ENCODE results near the gene SERINC3. TPM values are rescaled to one million over a fixed set of nuclear protein-coding genes. Genes with fewer than 3 reads are reported as not detected.

The SERINC3 gene
- total RNA-seq, 1 donor from 2014 or later, result 82.4 TPM

DNA sequence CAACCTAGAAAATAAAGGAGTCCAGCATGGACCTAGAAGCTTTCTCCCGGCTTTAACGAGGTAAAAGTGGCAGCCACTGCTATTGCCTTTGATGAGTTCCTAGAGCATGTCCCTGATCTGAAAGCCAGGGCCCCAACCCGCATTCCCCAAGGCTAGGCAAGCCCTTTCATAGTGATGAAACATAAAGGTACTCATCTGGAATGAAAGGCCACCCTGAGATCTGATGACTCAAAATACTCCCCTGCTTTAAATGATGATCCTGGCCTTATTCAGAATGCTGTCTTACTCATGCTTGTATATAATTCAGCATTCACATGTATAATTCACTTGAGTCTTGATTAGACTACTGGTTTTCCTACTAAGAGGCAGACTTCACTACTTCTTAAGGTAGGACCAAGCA is 24.9 kb downstream of the SERINC3 start:
- TF ChIP-seq, protein P1, sequence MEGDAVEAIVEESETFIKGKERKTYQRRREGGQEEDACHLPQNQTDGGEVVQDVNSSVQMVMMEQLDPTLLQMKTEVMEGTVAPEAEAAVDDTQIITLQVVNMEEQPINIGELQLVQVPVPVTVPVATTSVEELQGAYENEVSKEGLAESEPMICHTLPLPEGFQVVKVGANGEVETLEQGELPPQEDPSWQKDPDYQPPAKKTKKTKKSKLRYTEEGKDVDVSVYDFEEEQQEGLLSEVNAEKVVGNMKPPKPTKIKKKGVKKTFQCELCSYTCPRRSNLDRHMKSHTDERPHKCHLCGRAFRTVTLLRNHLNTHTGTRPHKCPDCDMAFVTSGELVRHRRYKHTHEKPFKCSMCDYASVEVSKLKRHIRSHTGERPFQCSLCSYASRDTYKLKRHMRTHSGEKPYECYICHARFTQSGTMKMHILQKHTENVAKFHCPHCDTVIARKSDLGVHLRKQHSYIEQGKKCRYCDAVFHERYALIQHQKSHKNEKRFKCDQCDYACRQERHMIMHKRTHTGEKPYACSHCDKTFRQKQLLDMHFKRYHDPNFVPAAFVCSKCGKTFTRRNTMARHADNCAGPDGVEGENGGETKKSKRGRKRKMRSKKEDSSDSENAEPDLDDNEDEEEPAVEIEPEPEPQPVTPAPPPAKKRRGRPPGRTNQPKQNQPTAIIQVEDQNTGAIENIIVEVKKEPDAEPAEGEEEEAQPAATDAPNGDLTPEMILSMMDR (IDR thresholded peaks at IDR 0.05; ENCODE audit: insufficient read depth, low read length, severe bottlenecking), result no peak
- Histone ChIP-seq H3K27me3 (ENCODE audit: control insufficient read depth, insufficient read depth, low read length) (no peaks in the 10 kb centered on the region), H3K4me3 (ENCODE audit: low read depth, low read length) (no peak overlapping the region), H3K36me3 (ENCODE audit: control insufficient read depth, insufficient read depth, low read length) (peaks cover 16% of the 10 kb centered on the region)
- peak; percentile 98 for DNase-seq (ENCODE audit: low read depth)
- FAIRE-seq, result peak; percentile 82

DNA sequence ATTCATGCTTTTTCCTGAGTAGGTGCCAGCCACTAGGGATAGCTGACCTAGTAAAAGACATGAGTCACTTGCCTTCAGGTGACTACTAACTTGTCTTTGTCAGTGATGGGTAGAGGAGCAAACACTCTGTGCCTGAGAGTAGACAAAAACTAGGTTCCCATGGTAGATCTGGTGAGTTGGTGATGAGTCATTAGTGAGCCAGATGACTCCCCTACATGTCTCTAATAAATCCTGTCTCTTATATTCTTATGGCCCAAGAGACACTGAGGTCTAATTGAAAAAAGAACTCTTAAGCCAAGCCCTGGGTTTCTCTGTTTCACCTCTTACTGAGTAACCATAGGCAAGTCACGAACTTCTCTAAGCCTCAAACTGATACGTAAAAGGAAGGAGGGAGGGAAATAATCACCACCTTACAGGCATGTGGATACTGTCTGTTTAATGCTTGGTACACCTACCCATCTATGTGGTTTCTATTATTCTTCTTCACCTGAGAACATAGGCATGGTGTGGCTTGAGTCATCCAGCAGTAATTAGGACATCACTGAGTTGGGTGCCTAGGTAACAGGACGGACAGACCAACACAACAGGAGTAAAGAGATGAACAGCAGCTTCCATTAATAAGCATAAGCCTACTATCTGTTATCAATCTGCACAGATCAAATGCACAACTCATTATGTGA is 25.9 kb downstream of the SERINC3 start:
- peak; percentile 88 for FAIRE-seq
- TF ChIP-seq, protein P1 (IDR thresholded peaks at IDR 0.05; ENCODE audit: insufficient read depth, low read length, severe bottlenecking), result no peak
- Histone ChIP-seq H3K4me3 (ENCODE audit: low read depth, low read length) (no peak overlapping the region), H3K27me3 (ENCODE audit: control insufficient read depth, insufficient read depth, low read length) (no peaks in the 10 kb centered on the region), H3K36me3 (ENCODE audit: control insufficient read depth, insufficient read depth, low read length) (peaks cover 11% of the 10 kb centered on the region)
- DNase-seq (ENCODE audit: low read depth), result peak; percentile 100

DNA sequence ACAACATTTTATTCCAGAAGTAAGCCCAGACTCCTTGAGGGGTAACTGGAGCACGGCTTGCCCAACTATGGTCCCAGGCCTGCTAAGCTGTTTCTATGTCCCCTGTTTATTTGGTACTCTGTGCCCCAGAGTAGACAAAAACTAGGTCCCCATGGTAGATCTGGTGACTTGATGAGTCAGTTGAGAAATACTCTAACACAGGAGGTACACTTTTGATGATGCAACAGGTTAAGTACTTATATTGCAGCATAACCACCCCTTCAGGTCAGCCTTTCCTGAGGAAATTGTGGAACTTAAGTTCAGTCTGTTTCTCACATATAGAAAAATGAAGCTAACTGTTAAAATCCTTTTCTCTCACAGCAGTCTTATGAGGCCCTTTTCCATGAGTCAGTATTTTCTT is 26.6 kb downstream of the SERINC3 start:
- FAIRE-seq, result no peak
- DNase-seq (ENCODE audit: low read depth), result peak; percentile 94
- H3K36me3 ChIP-seq (ENCODE audit: control insufficient read depth, insufficient read depth, low read length), result peaks cover 7% of the 10 kb centered on the region
- TF ChIP-seq, protein P1 (IDR thresholded peaks at IDR 0.05; ENCODE audit: insufficient read depth, low read length, severe bottlenecking), result no peak
- H3K4me3 ChIP-seq (ENCODE audit: low read depth, low read length), result no peak overlapping the region
- no peaks in the 10 kb centered on the region for H3K27me3 ChIP-seq (ENCODE audit: control insufficient read depth, insufficient read depth, low read length)

DNA sequence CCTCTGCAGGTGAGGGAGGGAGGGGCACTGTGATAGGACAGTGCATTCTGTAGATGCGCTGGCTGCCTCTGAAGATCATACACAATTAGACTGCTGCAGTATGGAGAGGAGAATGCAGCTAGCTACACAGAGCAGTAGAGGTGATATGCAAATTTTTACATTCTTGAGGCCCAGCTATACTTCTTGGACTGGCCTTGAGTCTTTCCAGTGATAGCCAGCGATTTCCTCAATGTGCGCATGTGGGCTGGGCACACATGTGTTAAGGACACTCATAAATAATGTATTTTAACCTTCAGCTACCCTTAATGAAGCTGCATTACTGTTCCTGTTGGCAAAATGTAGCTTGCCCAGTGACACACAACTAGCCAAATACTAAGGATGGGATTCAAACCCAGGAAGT is 27.2 kb downstream of the SERINC3 start:
- no peaks in the 10 kb centered on the region for H3K27me3 ChIP-seq (ENCODE audit: control insufficient read depth, insufficient read depth, low read length)
- H3K36me3 ChIP-seq (ENCODE audit: control insufficient read depth, insufficient read depth, low read length), result peaks cover 4% of the 10 kb centered on the region
- DNase-seq (ENCODE audit: low read depth), result peak; percentile 11
- FAIRE-seq, result no peak
- TF ChIP-seq, protein P1 (IDR thresholded peaks at IDR 0.05; ENCODE audit: insufficient read depth, low read length, severe bottlenecking), result no peak
- H3K4me3 ChIP-seq (ENCODE audit: low read depth, low read length), result no peak overlapping the region

DNA sequence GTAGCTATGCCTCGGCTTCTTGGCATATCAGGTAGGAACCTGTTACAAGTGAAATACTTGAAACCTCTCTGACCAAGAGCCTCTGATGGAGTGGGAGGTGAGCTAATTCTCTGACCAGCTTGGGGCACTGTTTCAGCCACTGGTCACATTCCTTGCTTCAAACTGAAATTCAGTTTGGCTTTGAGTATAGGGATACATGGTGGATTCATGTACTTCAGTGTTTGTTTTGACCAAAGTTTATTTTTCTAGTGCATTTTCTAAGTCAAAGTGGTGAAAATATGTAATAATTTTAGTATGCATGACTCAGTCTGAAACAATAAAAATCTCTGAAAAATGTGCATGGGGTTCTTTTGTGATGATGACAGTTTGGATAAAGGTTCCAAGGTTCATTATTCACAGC is 27.6 kb downstream of the SERINC3 start:
- H3K27me3 ChIP-seq (ENCODE audit: control insufficient read depth, insufficient read depth, low read length), result no peaks in the 10 kb centered on the region
- TF ChIP-seq, protein P1 (IDR thresholded peaks at IDR 0.05; ENCODE audit: insufficient read depth, low read length, severe bottlenecking), result no peak
- no peak overlapping the region for H3K4me3 ChIP-seq (ENCODE audit: low read depth, low read length)
- FAIRE-seq, result no peak
- DNase-seq (ENCODE audit: low read depth), result peak; percentile 10
- peaks cover 7% of the 10 kb centered on the region for H3K36me3 ChIP-seq (ENCODE audit: control insufficient read depth, insufficient read depth, low read length)

Measured in bronchial epithelial cell (primary cell).